Endodermal cell (in vitro differentiated cells): ENCODE data around the gene SMC1A. TPM values are rescaled to one million over a fixed set of nuclear protein-coding genes. Genes with fewer than 3 reads are reported as not detected.

Source experiments
- DNase-seq: peaks from one replicate; pipeline ENCODE4 v3.0.0-alpha.2; 2017
- H3K27ac ChIP-seq: 2 replicates; pipeline ENCODE4 v1.5.1; 2013; ENCODE audit warnings: mild to moderate bottlenecking, low read depth, low read length, moderate library complexity
- H3K27me3 ChIP-seq: 2 replicates; pipeline ENCODE4 v1.6.1; 2013; ENCODE audit warnings: mild to moderate bottlenecking, low read length, moderate library complexity; ENCODE audit not compliant: insufficient read depth, control insufficient read depth, poor library complexity, severe bottlenecking
- H3K36me3 ChIP-seq: 2 replicates; pipeline ENCODE4 v1.7.0; 2013; ENCODE audit warnings: mild to moderate bottlenecking, low read length, moderate library complexity; ENCODE audit not compliant: control insufficient read depth, insufficient read depth
- H3K4me1 ChIP-seq: one replicate; pipeline ENCODE4 v1.7.0; 2013; ENCODE audit warnings: low read length; ENCODE audit not compliant: control insufficient read depth, insufficient read depth
- H3K4me3 ChIP-seq: 2 replicates; pipeline ENCODE4 v1.5.1; 2013; ENCODE audit warnings: mild to moderate bottlenecking, low read length, moderate library complexity
- H3K9ac ChIP-seq: 2 replicates; pipeline ENCODE4 v1.6.1; 2013; ENCODE audit warnings: mild to moderate bottlenecking, low read length, moderate library complexity; ENCODE audit not compliant: poor library complexity, severe bottlenecking; ENCODE audit errors: extremely low read depth
- H3K9me3 ChIP-seq: 2 replicates; pipeline ENCODE4 v1.6.1; 2013; ENCODE audit warnings: mild to moderate bottlenecking, low read length, moderate library complexity; ENCODE audit not compliant: control insufficient read depth
- H3K27ac Mint-ChIP-seq: 2 replicates; pipeline ENCODE4 v1.8.0; 2020; ENCODE audit warnings: mixed read lengths
- H3K27me3 Mint-ChIP-seq: 2 replicates; pipeline ENCODE4 v1.8.0; 2021; ENCODE audit warnings: mild to moderate bottlenecking, mixed read lengths; ENCODE audit not compliant: insufficient read depth
- H3K36me3 Mint-ChIP-seq: 2 replicates; pipeline ENCODE4 v1.8.0; 2020; ENCODE audit warnings: low read depth, mixed read lengths
- H3K4me1 Mint-ChIP-seq: 2 replicates; pipeline ENCODE4 v1.8.0; 2020; ENCODE audit warnings: mixed read lengths
- H3K4me3 Mint-ChIP-seq: 2 replicates; pipeline ENCODE4 v1.8.0; 2020; ENCODE audit warnings: mild to moderate bottlenecking, moderate library complexity, mixed read lengths
- H3K9me3 Mint-ChIP-seq: 2 replicates; pipeline ENCODE4 v1.8.0; 2020; ENCODE audit warnings: mild to moderate bottlenecking, mixed read lengths
- CTCF ChIP-seq: fragments of 200-600 bp; sonication (generic); conservative IDR thresholded peaks from 2 replicates; pipeline ENCODE4 v1.5.0; 2021; ENCODE audit warnings: antibody characterized with exemption, mild to moderate bottlenecking
- WGBS, 2 experiments: methylation state at CpG; one replicate each; pipeline versions ENCODE4 v1.1.5 to v1.1.7; 2013; ENCODE audit warnings: missing lambda C conversion rate in 2 of 2, mixed read lengths in 1 of 2; ENCODE audit not compliant: insufficient coverage in 1 of 2, insufficient read length in 1 of 2; 5-methylcytosine and 5-hydroxymethylcytosine counted together
- total RNA-seq, 2 donors: library from RNA; stranded (reverse); fragmentation: NEBNext Ultra II Directional in 1 of 2; extraction: Animal tissue kit (Norgen Biotek cat#: 25700) in 1 of 2; gene quantifications; 2 replicates in 1 of 2; 3 replicates in 1 of 2; pipeline ENCODE4 v1.2.1, GENCODE V29; 2021

SMC1A gene
- total RNA-seq, 2 donors from 2014 or later: 89.0 to 121 TPM

- H3K27me3 ChIP-seq: no peaks in the 10 kb centered on the region
- no peak overlapping the region for H3K27ac ChIP-seq
- H3K9ac ChIP-seq: no peak overlapping the region
- Mint-ChIP-seq H3K27ac (no peak overlapping the region), H3K9me3 (peaks cover 50% of the 10 kb centered on the region), H3K36me3 (no peaks in the 10 kb centered on the region), H3K4me1 (no peaks in the 10 kb centered on the region), H3K27me3 (peaks cover 2% of the 10 kb centered on the region), H3K4me3 (no peak overlapping the region)
- no peaks in the 10 kb centered on the region for H3K36me3 ChIP-seq
- H3K4me1 ChIP-seq: no peaks in the 10 kb centered on the region
- no peak overlapping the region for H3K4me3 ChIP-seq
- H3K9me3 ChIP-seq: no peaks in the 10 kb centered on the region
- WGBS, 2 experiments: 51 to 77% methylated on average over 2 to 5 of the region's 5 CpGs
- peak; percentile 26 for TF ChIP-seq CTCF
- DNase-seq: no peak
Observed at GRCh38 chrX:53458082-53458481, 35.6 kb upstream of the SMC1A start.

- WGBS, 2 experiments: 61 to 73% methylated on average over 3 of the region's 3 CpGs
Observed at GRCh38 chrX:53456254-53456653, 33.8 kb upstream of the SMC1A start.

GRCh38 chrX:53452812-53453211, 30.4 kb upstream of the SMC1A start:
- Histone ChIP-seq H3K27ac (no peak overlapping the region), H3K36me3 (no peaks in the 10 kb centered on the region), H3K4me1 (no peaks in the 10 kb centered on the region), H3K27me3 (no peaks in the 10 kb centered on the region), H3K4me3 (no peak overlapping the region), H3K9ac (no peak overlapping the region), H3K9me3 (no peaks in the 10 kb centered on the region)
- H3K4me3 Mint-ChIP-seq: no peak overlapping the region
- no peak for TF ChIP-seq CTCF
- no peak for DNase-seq
- peaks cover 46% of the 10 kb centered on the region for H3K9me3 Mint-ChIP-seq
- no peaks in the 10 kb centered on the region for H3K36me3 Mint-ChIP-seq
- no peak overlapping the region for H3K27ac Mint-ChIP-seq
- no peaks in the 10 kb centered on the region for H3K4me1 Mint-ChIP-seq
- no peaks in the 10 kb centered on the region for H3K27me3 Mint-ChIP-seq

More at GRCh38 chrX:53456254-53456653, 33.8 kb upstream of the SMC1A start:
- H3K36me3 ChIP-seq: no peaks in the 10 kb centered on the region
- TF ChIP-seq CTCF: no peak
- Mint-ChIP-seq H3K9me3 (peaks cover 48% of the 10 kb centered on the region), H3K27ac (no peak overlapping the region), H3K36me3 (no peaks in the 10 kb centered on the region), H3K27me3 (peaks cover 2% of the 10 kb centered on the region), H3K4me1 (no peaks in the 10 kb centered on the region), H3K4me3 (no peak overlapping the region)
- H3K27ac ChIP-seq: no peak overlapping the region
- H3K27me3 ChIP-seq: no peaks in the 10 kb centered on the region
- H3K4me1 ChIP-seq: no peaks in the 10 kb centered on the region
- no peak overlapping the region for H3K4me3 ChIP-seq
- H3K9me3 ChIP-seq: no peaks in the 10 kb centered on the region
- H3K9ac ChIP-seq: no peak overlapping the region
- DNase-seq: no peak
